EL (cell line): Measurements from ENCODE around the gene MIPOL1.
"Not testable (repeated sequence)": the region's sequence is repeated elsewhere in the genome, so short reads cannot be mapped to it uniquely, and the experiment has no call there.

Source experiments
- DNase-seq: peaks from one replicate; pipeline ENCODE4 v3.0.0-alpha.2; 2016

The MIPOL1 gene

DNA sequence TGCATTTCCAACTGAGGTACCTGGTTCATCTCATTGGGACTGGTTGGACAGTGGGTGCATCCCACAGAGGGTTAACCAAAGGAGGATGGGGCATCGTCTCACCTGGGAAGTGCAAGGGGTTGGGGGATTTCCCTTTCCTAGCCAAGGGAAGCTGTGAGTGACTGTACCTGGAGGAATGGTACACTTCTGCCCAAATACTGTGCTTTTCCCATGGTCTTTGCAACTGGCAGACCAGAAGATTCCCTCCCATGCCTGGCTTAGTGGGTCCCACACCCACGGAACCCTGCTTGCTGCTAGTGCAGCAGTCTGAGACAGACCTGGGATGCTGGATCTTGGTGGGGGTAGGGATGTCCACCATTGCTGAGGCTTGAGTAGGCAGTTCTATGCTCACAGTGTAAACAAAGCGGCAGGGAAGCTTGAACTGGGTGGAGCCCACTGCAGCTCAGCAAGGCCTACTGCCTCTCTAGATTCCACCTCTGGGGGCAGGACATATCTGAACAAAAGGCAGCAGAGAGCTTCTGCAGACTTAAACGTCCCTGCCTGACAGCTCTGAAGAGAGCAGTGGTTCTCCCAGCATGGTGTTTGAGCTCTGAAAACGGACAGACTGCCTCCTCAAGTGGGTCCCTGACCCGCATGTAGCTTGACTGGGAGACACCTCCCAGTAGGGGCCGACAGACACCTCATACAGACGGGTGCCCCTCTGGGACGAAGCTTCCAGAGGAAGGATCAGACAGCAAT, 9.7 kb upstream of the MIPOL1 start:
- DNase-seq, result not testable (repeated sequence)

- DNase-seq, result not testable (repeated sequence)
Observed at GRCh38 chr14:37189733-37190132, 8.0 kb upstream of the MIPOL1 start.

DNA sequence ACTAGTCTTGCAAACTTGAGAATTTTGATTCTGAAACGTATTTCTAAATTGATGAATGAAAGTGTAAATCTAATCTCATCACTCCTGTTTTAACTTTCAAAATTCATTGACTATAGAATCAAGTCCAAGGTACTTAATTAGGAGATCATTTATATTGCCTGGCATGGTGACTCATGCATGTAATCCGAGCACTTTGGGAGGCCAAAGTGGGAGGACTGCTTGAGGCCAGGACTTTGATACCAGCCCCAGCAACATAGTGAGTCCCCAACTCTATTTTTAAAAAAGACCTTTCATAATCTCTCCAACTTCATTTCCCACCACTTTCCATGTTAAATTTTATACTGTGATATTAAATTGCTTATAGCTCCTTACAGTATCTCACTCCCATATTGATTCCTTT, 3.0 kb upstream of the MIPOL1 start:
- DNase-seq, result no peak

- DNase-seq, result peak; percentile 59
Observed at GRCh38 chr14:37195327-37195726, 2.4 kb upstream of the MIPOL1 start.

DNA sequence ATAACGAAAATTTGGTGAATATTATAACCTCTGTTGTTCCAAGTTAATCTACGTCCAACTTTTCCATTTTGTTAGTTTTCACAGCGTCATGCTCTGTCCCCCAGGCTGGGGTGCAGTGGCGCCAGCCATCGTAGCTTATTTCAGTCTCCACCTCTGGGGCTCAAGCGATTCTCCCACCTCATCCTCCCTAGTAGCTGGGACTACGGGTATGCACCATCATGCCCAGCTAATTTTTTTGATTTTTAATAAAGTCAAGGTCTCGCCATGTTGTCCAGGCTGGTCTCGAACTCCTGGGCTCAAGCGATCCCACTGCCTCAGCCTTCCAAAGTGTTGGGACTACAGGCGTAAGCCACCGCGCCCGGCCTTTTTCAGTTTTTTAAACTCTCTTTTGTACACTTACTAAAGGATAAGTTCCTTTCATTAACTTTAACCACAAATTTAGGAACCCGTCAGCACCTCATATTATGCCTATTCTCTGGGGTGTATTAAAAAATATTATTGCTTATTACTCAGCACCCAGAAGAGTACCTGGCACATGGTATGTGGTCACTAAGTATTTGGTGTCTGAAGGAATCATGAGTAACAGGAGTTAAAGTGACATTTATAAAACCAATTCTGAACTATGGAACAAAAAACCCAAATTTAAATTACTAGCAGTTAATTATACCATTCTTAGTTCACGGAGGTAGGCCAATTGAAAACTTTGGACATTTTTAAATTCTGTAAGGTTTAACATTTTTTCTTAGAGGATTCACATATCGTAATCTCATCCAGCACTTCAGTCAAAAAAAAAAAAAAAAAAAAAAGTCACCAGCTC, 925 bp upstream of the MIPOL1 start:
- no peak for DNase-seq

DNA sequence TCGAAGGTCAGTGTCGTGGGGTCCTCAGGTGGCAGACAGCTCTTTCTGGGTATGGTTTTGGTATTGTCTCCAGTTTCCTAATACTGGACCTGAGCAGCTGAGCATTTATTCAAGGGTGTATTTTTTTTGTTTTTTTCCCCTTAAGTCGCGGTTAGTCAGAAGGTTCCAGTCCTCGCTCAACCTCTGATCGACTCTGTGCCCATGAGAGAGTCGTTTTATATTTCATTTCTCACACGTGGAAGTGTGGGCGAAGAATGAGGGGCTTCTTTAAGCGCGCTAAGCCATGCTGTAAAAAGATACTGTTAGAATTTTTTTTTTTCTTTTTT, 499 bp downstream of the MIPOL1 start:
- DNase-seq, result no peak

GRCh38 chr14:37198907-37199306, 1.2 kb downstream of the MIPOL1 start:
- no peak for DNase-seq

DNA sequence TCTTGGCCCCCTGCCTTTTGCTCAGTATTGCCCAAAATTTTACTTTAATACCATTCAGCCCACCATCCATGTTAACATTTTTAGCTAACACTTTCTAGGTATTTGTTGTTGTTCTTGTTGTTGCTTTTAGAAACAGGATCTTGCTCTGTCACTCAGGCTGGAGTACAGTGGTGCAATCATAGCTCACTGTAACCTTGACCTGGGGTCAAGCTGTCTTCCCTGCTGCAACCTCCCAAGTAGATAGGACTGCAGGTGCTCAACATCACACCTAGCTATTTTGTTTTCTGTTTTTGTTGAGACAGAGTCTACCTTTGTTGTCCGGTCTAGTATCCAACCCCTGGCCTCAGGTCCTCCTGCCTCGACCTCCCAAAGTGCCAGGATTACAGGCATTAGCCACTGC, 4.0 kb downstream of the MIPOL1 start:
- DNase-seq, result no peak

DNA sequence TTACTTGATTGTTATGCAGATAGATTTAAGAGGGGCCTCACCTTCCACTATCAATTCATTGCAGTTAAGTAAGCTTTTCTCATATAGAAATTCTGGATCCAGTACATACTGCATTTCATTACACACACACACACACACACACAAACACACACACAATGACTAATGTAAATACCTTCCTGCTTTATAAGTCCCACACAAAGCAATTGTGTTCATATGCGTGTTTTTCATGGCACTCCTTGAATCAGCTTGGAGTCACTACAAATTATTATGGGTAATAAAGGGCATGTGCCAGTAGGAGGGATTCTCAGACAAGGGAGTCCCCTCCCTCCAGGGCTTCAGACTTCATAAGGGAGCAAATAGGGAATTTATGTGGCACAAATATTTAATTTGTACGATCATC, 4.5 kb downstream of the MIPOL1 start:
- peak; percentile 10 for DNase-seq

- no peak for DNase-seq
Observed at GRCh38 chr14:37202812-37203211, 5.1 kb downstream of the MIPOL1 start.

DNA sequence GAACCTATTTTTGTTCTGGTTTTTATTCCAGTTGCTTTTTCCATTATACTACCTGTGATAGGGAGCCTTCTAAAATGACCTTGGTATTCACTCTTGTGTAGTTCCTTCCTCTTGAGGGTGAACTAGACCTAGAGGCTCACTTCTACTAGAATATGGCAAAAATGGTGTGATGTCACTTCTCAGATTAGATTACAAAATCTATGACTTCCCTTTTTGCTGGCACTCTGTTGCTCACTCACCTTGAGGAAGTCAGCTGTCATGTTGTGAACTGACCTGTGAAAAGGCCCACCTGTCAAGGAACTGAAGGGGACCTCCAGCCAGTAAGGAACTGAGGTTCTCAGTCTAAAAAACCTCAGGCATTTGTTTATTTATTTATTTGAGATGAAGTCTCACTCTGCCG, 5.7 kb downstream of the MIPOL1 start:
- no peak for DNase-seq

- DNase-seq, result not testable (repeated sequence)
Observed at GRCh38 chr14:37205623-37206605, 8.2 kb downstream of the MIPOL1 start.

DNA sequence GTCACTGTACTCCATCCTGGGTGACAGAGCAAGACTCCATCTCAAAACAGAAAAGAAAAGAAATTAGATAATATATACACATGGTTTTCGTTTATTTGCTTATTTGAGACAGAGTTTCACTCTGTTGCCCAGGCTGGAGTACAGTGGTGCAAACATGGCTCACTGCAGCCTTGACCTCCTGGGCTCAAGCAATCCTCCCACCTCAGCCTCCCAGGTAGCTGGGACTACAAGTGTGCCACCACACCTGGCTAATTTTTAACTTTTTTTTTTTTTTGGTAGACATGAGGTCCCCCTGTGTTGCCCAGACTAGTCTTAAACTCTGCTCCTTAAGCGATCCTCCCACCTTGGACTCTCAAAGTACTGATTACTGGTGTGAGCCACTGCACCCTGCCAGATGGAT, 11.9 kb downstream of the MIPOL1 start:
- DNase-seq, result not testable (repeated sequence)

- no peak for DNase-seq
Observed at GRCh38 chr14:37210448-37210847, 12.7 kb downstream of the MIPOL1 start.

DNA sequence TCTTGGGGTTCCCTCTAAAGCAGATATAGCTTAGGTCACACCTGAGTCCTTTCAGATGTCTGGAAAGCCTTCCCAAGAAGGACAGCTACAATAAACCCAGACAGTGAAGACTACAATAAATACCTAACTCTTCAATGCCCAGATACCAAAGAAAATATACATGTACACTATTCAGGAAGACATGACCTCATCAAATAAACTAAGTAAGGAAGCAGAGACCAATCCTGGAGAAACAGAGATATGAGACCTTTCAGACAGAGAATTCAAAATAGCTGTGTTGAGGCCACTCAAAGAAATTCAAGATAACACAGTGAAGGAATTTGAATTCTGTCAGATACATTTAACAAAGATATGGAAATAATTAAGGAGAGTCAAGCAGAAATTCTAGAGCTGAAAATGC, 15.3 kb downstream of the MIPOL1 start:
- no peak for DNase-seq

DNA sequence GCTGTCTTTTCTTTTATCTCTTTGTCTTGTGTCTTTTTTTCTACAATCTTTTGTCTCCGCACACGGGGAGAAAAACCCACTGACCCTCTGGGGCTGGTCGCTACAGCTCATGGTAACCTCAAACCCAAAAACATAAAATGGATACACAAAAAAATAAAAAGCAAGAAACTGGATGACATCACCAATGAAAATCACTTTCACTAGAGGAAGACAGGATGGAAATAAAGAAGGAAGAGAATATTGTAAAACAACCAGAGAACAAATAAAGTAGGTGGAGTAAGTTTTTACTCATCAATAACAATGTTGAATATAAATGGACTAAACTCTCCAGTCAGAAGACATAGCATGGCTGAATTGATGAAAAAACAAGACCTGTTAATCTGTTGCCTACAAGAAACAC, 17.6 kb downstream of the MIPOL1 start:
- DNase-seq, result no peak

- no peak for DNase-seq
Observed at GRCh38 chr14:37221073-37221472, 23.3 kb downstream of the MIPOL1 start.

DNA sequence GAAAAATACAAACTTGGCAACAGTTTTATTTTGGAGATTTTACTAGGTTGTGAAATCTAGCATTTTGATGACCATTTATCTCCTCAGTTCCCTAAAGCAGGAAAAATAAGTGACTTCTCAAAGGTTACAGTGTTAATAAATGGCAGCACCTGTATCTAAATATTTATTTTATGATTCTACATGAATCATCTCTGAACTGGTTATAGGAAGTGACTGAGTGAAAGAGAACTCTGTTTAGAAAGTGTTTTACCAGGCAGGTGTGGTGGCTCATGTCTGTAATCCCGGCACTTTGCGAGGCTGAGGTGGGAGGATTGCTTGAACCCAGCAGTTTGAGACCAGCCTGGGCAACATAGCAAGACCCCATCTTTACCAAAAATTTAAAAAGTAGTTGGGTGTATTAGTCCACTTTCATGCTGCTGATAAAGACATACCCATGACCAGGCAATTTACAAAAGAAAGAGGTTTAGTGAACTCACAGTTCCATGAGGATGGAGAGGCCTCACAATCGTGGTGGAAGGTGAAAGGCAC, 26.3 kb downstream of the MIPOL1 start:
- no peak for DNase-seq

DNA sequence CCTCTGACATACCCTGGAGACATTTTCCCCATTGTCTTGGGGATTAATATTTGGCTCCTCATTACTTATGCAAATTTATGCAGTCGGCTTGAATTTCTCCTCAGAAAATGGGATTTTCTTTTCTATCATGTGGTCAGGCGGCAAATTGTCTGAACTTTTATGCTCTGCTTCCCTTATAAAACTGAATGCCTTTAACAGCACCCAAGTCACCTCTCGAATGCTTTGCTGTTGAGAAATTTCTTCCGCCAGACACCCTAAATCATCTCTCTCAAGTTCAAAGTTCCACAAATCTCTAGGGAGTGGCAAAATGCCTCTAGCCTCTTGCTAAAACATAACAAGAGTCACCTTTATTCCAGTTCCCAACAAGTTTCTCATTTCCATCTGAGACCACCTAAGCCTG, 27.9 kb downstream of the MIPOL1 start:
- not testable (repeated sequence) for DNase-seq

DNA sequence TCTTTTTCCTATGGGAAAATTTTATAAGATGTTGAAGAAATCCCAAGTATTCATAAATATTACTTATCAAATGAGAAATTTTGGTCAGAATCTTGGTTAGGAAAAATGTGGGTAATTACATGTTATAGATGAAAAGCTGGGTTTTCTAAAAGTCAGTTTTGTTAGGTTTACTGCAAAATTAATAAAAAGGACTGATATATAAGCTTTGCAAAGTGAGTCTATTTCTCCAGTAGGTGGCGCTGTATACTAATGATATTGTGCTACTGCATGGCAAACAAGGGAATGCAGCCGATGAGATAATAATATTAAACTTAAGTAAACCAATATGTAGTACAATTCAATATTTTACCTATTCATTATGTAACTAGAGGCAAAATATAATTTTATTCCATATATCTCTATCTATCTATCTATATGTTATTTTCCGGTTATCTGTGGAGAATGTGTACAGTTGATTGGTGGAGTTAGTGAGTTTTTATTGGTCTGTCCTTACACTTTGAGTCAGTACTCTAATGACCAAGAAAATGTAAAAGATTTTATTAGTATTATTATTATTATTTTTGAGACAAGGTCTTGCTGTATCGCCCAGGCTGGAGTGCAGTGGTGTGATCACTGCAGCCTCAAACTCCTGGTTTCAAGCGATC, 32.9 kb downstream of the MIPOL1 start:
- peak; percentile 58 for DNase-seq

- DNase-seq, result peak; percentile 56
Observed at GRCh38 chr14:37232907-37233481, 35.3 kb downstream of the MIPOL1 start.

DNA sequence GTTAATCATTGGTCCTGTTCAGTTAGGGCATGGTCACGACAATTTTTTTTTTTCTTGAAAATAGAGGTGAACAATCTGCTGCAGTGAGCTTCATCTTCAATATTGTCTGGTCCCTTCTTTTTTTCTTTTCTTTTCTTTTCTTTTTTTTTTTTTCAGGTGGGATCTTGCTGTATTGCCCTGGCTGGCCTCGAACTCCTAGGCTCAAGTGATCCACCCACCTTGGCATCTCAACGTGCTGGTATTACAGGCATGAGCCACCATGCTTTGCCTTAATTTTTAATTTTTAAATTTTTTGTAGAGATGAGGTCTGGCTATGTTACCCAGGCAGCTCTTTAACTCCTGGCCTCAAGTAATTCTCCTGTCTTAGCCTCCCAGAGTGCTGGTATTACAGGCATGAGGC, 36.5 kb downstream of the MIPOL1 start:
- DNase-seq, result no peak
